RWPE1 (cell line): Measurements from ENCODE around the gene PRRG1.
"Not testable (repeated sequence)": the region's sequence is repeated elsewhere in the genome, so short reads cannot be mapped to it uniquely, and the experiment has no call there.

Experiments used
- CTCF ChIA-PET: fragments of 350-600 bp; sonication (Branson Sonifier 250); formaldehyde crosslinking; extraction: SDS; loops from one replicate; lab custom pipeline; 2021; lab: Yijun Ruan, JAX
- POLR2A ChIA-PET: fragments of 400-600 bp; formaldehyde crosslinking; extraction: SDS; loops from one replicate; lab custom pipeline; 2020; ENCODE audit warnings: antibody characterized with exemption; ENCODE audit not compliant: low non-redundant PET; lab: Yijun Ruan, JAX
- DNase-seq: peaks from one replicate; pipeline ENCODE4 v3.0.0; 2012; ENCODE audit warnings: low spot score
- H3K27ac ChIP-seq: fragments of 450-650 bp; 2 replicates; pipeline ENCODE4 v1.5.1; 2017
- CTCF ChIP-seq: fragments of 450-650 bp; conservative IDR thresholded peaks from 2 replicates; pipeline ENCODE4 v1.5.1; 2017; ENCODE audit warnings: low read depth, mild to moderate bottlenecking

The PRRG1 gene

GRCh38 chrX:37491686-37492085 lies 142.5 kb downstream of the PRRG1 start:
- ChIA-PET POLR2A (no interaction called here), CTCF (no interaction called here)
- no peak for TF ChIP-seq CTCF
- H3K27ac ChIP-seq, result no peak overlapping the region
- DNase-seq, result no peak

DNA sequence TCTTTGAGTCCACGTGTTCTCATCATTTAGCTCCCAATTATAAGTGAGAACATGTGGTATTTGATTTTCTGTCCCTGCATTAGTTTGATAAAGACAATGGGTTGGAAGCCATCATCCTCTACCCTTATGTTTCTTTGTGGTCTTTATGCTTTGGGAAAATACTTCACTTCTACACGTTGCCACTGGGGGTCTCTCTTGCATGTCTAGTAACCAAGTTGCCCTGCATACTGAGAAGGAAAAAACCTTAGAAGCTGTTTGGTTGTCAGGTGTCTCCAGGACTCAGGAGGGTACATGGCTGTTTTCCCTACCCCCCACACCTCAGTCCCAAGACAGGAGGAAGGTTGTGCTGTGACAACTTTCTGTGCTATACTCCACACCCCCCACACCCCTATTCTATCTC lies 146.6 kb downstream of the PRRG1 start:
- POLR2A ChIA-PET, H3K27ac ChIP-seq, DNase-seq, CTCF ChIA-PET: not testable (repeated sequence)

- POLR2A ChIA-PET, CTCF ChIA-PET, DNase-seq, H3K27ac ChIP-seq: not testable (repeated sequence)
These were observed 148.0 kb downstream of the PRRG1 start for GRCh38 chrX:37497126-37497525.

DNA sequence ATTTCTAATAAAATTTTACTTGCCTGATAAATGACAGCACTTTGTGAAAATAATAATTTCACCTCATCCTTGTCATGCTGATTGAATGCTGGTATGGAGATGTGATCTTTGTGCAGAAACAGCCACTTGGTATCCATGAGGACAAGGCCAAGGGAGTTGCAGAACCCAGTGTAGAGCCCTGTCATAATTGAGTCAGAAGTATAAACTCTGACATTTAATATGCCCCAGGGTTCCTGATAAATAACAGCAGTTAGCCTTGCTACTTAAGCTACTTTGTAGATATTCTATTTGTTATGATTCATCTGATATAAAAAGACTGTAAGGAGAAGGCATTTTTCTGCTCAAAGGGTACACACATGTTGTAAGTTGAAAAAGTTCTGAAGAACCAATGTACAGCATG lies 149.2 kb downstream of the PRRG1 start:
- H3K27ac ChIP-seq, DNase-seq, POLR2A ChIA-PET, CTCF ChIA-PET: not testable (repeated sequence)

DNA sequence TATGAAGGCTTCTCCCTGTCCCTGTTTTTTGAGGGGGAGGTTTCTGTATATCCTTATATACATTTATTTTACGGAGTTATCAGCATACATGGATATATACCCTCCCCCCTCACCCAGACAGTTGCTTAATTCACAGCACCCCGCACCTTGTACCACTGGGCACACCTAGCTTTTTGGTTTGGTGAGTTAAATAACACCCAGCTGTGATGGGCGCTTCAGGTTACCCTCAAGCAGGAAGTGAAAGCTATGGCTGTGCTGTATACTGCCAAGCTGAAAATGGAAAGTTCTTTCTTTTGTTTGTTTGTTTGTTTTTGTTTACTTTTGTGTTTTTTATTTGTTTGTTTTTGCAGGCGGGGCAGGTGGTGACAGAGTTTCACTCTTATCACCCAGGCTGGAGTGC lies 150.5 kb downstream of the PRRG1 start:
- CTCF ChIA-PET, DNase-seq, POLR2A ChIA-PET, H3K27ac ChIP-seq: not testable (repeated sequence)

- ChIA-PET POLR2A (no interaction called here), CTCF (no interaction called here)
- no peak overlapping the region for H3K27ac ChIP-seq
- no peak for TF ChIP-seq CTCF
- no peak for DNase-seq
These were observed 155.8 kb downstream of the PRRG1 start for GRCh38 chrX:37504991-37505390.
